ENCODE results near the gene ZC3H12D.
"Not testable (repeated sequence)": the region's sequence is repeated elsewhere in the genome, so short reads cannot be mapped to it uniquely, and the experiment has no call there.

The ZC3H12D gene

DNA sequence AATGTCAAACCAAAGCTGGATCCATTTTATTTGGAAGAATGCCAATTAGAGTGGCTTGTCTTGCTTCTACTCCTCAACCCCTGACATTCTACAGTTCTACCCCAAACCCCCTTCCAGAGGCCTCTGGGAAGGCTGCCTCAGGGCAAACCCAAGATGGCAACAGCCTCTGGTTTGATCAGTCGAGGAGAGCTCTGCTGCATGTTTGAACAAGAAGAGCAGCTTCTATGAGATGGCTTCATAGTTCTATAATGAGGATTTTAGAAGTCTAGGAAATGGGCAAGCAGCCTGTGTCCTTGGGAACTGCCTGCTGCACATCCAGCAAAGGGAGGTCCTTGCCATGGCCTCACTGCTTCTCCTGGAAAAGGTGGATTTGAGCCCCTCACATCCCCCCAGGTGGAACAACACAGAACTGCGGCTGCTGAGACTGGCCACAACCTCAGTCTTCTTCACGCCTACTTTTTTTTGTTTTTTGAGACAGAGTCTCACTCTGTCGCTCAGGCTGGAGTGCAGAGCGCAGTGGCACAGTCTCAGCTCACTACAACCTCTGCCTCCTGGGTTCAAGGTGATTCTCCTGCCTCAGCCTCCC, 37.9 kb downstream of the ZC3H12D start:
- peaks cover 24% of the 10 kb centered on the region for H3K4me1 ChIP-seq (ENCODE audit: control insufficient read depth, insufficient read depth, low read length)
- no peak overlapping the region for H3K9ac ChIP-seq (ENCODE audit: low read depth, low read length)
- no peaks in the 10 kb centered on the region for H3K9me3 ChIP-seq (replicated peaks; ENCODE audit: low read length)
- no peaks in the 10 kb centered on the region for H3K36me3 ChIP-seq (ENCODE audit: insufficient read depth, low read length)
- H3K27me3 ChIP-seq (ENCODE audit: control insufficient read depth, insufficient read depth, low read length): no peaks in the 10 kb centered on the region
- H3K4me2 ChIP-seq (ENCODE audit: low read length): no peak overlapping the region
- no peak overlapping the region for H3K4me3 ChIP-seq (ENCODE audit: low read length)

DNA sequence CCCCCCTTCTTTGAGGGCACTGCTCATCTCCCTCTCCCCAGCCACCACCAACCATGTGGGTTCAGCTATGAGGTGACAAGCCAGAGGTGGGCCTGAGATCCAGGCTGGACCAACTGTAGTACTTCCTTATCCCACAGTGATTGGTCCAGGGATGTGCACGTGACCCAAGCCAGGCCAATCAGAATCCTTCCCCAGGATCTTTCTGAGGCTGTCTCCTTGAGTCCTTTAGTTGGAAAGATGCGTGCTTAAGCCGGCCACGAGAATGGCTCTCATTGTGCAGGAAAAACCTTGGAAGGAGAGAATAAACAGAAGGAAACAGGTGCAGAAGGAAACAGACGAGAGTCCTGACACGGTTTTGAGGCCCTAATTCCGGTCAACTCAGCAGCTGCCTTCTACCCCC, 39.2 kb downstream of the ZC3H12D start:
- Histone ChIP-seq H3K36me3 (ENCODE audit: insufficient read depth, low read length) (no peaks in the 10 kb centered on the region), H3K4me1 (ENCODE audit: control insufficient read depth, insufficient read depth, low read length) (peaks cover 12% of the 10 kb centered on the region), H3K27me3 (ENCODE audit: control insufficient read depth, insufficient read depth, low read length) (no peaks in the 10 kb centered on the region), H3K4me2 (ENCODE audit: low read length) (no peak overlapping the region), H3K4me3 (ENCODE audit: low read length) (no peak overlapping the region), H3K9ac (ENCODE audit: low read depth, low read length) (no peak overlapping the region), H3K9me3 (replicated peaks; ENCODE audit: low read length) (no peaks in the 10 kb centered on the region)

DNA sequence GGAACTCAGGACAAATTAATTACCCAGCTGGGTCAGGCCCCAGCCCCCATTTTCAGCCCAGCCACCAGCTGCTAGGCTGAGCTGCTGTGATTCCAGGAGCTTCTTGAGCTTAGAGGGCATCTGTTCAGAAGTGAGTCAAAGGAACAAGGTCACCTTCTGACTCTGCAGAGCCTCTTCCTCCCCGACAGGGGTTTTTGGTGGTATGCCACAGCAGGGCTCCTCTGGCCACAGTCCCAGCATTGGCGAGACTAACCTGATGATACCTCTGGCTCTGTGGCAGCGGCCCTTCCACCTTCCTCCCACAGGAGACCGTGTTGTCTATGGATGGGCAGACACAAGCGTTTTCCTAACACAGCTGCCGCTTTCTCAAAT, 39.7 kb downstream of the ZC3H12D start:
- H3K9ac ChIP-seq (ENCODE audit: low read depth, low read length): no peak overlapping the region
- H3K36me3 ChIP-seq (ENCODE audit: insufficient read depth, low read length): no peaks in the 10 kb centered on the region
- no peaks in the 10 kb centered on the region for H3K27me3 ChIP-seq (ENCODE audit: control insufficient read depth, insufficient read depth, low read length)
- no peak overlapping the region for H3K4me3 ChIP-seq (ENCODE audit: low read length)
- no peaks in the 10 kb centered on the region for H3K9me3 ChIP-seq (replicated peaks; ENCODE audit: low read length)
- no peak overlapping the region for H3K4me2 ChIP-seq (ENCODE audit: low read length)
- peaks cover 10% of the 10 kb centered on the region for H3K4me1 ChIP-seq (ENCODE audit: control insufficient read depth, insufficient read depth, low read length)

DNA sequence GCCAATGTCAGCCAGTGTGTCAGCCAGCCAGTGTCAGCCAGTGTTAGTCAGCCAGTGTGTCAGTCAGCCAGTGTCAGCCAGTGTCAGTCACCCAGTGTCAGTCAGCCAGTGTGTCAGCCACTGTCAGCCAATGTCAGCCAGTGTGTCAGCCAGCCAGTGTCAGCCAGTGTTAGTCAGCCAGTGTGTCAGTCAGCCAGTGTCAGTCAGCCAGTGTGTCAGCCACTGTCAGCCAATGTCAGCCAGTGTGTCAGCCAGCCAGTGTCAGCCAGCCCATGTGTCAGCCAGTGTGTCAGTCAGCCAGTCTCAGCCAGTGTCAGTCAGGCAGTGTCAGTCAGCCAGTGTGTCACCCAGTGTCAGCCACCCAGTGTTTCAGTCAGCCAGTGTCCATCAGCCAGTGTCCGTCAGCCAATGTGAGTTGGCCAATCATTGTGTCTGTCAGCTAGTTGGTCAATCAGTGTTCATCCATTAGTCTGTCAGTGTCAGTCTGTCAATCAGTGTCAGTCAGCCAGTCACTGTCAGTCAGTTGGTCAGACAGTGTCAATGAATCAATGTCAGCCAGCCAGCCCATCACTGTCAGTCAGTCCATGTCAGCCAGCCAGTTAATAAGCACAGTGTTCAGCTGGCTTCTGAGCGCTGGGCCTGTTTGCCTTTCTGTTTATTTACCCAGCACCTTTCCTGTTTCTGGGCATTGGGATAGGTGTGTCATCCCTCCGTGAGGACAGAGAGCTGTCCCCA, 40.3 kb downstream of the ZC3H12D start:
- H3K9me3 ChIP-seq (replicated peaks; ENCODE audit: low read length); H3K4me2 ChIP-seq (ENCODE audit: low read length); H3K27me3 ChIP-seq (ENCODE audit: control insufficient read depth, insufficient read depth, low read length); H3K36me3 ChIP-seq (ENCODE audit: insufficient read depth, low read length); H3K9ac ChIP-seq (ENCODE audit: low read depth, low read length); H3K4me3 ChIP-seq (ENCODE audit: low read length): not testable (repeated sequence)
- peaks cover 10% of the 10 kb centered on the region for H3K4me1 ChIP-seq (ENCODE audit: control insufficient read depth, insufficient read depth, low read length)

DNA sequence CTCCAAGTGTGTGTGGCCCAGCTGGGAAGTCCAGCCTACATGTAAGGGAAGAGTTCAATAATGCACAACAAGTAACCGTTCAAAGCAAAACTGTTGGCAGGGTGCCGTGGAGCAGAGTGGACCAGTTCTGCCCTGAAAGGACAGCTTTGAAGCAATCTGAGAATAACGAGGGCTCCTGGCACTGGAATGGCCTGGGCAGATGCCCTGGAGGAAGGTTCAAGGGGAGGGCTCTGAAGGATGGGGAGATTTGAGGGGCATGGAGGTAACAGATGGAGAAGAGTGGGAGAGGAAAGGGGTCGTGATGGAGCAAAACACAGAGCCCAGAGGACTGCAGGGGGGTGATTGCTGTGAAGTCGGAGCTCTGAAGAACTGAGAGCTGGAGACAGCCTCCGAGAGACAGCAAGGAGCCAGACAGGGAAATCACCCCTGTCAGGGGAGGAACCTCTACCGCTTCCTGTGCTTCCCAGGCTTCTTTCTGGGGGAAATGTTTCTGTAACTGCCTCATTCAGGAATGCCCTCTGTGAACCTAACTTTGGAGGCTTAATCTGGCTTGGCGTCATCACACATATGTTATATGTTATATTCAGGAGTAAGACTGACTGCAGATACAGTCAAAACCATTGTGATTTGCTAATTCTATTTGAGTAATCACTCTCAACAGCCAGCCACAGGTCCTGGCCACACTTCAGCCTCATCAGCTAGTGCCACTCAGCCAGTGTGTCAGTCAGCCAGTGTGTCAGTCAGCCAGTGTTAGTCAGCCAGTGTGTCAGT, 41.2 kb downstream of the ZC3H12D start:
- Histone ChIP-seq H3K4me3 (ENCODE audit: low read length) (no peak overlapping the region), H3K9ac (ENCODE audit: low read depth, low read length) (no peak overlapping the region), H3K9me3 (replicated peaks; ENCODE audit: low read length) (no peaks in the 10 kb centered on the region), H3K4me2 (ENCODE audit: low read length) (no peak overlapping the region), H3K36me3 (ENCODE audit: insufficient read depth, low read length) (no peaks in the 10 kb centered on the region), H3K4me1 (ENCODE audit: control insufficient read depth, insufficient read depth, low read length) (peaks cover 10% of the 10 kb centered on the region), H3K27me3 (ENCODE audit: control insufficient read depth, insufficient read depth, low read length) (no peaks in the 10 kb centered on the region)

DNA sequence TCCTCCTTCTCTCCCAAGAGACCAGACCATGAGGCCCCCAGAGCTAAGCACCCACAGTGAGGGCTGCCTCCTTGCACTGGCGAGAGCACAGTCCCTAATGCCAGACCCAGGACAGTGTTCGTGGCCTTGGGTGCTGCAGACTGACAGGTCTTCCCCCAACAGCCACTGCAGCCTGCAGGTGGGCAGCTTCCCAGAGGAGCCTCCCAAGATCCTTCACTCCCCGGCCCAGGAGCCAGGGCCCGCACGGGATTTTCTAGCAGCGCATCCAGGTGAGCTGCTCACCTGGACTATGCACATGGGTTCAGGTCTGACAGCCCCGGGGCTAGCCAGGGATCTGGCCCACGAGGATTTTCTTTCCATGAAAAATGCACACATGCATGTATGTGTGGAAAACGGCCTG, 43.1 kb downstream of the ZC3H12D start:
- H3K9ac ChIP-seq (ENCODE audit: low read depth, low read length): no peak overlapping the region
- H3K4me3 ChIP-seq (ENCODE audit: low read length): no peak overlapping the region
- no peak overlapping the region for H3K4me2 ChIP-seq (ENCODE audit: low read length)

DNA sequence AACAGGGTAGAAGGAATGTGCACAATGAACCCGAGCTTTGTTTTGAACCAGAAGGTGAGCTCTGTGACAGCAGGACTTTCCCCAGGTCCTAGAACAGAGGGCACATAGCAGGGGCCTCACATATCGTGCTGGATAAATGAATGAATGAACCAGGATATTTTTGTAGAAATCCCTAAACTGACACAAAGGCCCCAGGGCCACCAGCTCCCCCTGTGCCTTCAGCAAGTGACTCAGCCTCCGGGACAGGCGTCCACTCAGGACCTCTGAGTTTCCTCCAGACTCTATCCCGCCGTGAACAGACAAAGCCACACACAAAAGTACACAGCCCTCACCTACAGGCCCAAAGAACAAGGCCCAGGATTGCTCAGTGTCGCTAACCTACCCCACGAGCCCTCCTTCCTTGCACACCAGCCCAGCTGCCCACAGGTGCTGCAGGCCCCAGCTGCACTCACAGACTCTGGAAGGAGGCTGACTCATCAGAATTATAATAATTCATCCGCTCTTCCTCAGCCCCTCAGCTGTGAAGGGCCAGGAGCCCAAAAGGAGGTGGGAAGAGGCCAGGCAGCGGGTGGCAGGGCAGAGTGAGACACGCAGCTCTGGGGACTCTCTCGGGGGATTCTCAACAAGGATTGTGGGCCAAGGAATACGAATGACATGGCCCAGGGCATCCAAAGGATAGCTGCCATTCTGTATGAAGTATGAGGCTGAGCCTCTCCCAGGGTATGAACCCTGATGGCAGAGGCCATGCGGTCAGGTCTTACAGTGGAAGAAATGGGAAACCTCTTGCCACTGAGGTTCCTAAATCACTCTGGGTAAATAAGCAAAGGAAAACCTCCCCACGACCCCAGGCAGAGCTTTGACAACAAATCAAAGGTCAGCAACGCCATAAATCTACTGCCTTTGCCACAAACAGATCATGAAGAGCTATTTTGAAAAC, 43.8 kb downstream of the ZC3H12D start:
- no peaks in the 10 kb centered on the region for H3K36me3 ChIP-seq (ENCODE audit: insufficient read depth, low read length)
- no peak overlapping the region for H3K4me2 ChIP-seq (ENCODE audit: low read length)
- H3K4me1 ChIP-seq (ENCODE audit: control insufficient read depth, insufficient read depth, low read length): peaks cover 9% of the 10 kb centered on the region
- H3K27me3 ChIP-seq (ENCODE audit: control insufficient read depth, insufficient read depth, low read length): no peaks in the 10 kb centered on the region
- no peak overlapping the region for H3K4me3 ChIP-seq (ENCODE audit: low read length)
- H3K9me3 ChIP-seq (replicated peaks; ENCODE audit: low read length): no peaks in the 10 kb centered on the region
- H3K9ac ChIP-seq (ENCODE audit: low read depth, low read length): no peak overlapping the region

More for the DNA sequence above, 43.1 kb downstream of the ZC3H12D start:
- no peaks in the 10 kb centered on the region for H3K36me3 ChIP-seq (ENCODE audit: insufficient read depth, low read length)
- H3K9me3 ChIP-seq (replicated peaks; ENCODE audit: low read length): no peaks in the 10 kb centered on the region
- H3K27me3 ChIP-seq (ENCODE audit: control insufficient read depth, insufficient read depth, low read length): no peaks in the 10 kb centered on the region
- peaks cover 10% of the 10 kb centered on the region for H3K4me1 ChIP-seq (ENCODE audit: control insufficient read depth, insufficient read depth, low read length)

DNA sequence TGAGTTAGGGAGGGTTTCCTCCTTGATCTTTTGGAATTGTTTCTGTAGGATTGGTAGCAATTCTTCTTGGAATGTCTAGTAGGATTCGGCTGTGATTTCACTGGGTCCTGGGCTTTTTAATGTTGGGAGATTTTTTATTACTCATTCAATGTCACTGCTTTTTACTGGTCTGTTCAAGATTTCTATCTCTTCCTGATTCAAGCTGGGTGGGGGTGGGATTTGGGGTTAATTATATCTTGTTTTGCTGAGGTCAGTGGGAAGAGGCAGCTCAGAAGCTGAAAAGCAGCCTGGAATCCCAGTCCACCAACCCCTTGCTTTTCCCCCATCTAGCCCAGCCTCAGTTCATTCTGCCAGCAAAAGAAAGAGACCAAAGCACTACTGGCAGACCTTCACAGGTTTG, 45.2 kb downstream of the ZC3H12D start:
- no peaks in the 10 kb centered on the region for H3K9me3 ChIP-seq (replicated peaks; ENCODE audit: low read length)
- H3K4me3 ChIP-seq (ENCODE audit: low read length): no peak overlapping the region
- H3K36me3 ChIP-seq (ENCODE audit: insufficient read depth, low read length): no peaks in the 10 kb centered on the region
- no peak overlapping the region for H3K4me2 ChIP-seq (ENCODE audit: low read length)
- no peaks in the 10 kb centered on the region for H3K4me1 ChIP-seq (ENCODE audit: control insufficient read depth, insufficient read depth, low read length)
- H3K9ac ChIP-seq (ENCODE audit: low read depth, low read length): no peak overlapping the region
- H3K27me3 ChIP-seq (ENCODE audit: control insufficient read depth, insufficient read depth, low read length): no peaks in the 10 kb centered on the region

DNA sequence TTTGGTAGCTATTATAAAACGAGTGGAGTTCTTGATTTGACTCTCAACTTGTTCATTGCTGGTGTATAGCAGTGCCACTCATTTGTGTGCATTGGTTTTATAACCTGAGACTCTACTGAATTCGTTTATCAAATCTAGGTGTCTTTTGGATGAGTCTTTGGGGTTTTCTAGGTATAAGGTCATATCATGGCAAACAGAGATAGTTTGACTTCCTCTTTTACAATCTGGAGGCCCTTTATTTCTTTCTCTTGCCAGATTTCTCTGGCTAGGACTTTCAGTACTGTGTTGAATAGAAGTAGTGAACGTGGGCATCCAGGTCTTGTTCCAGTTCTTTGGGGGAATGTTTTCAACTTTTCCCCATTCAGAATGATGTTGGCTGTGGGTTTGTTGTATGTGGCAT, 46.0 kb downstream of the ZC3H12D start:
- Histone ChIP-seq H3K36me3 (ENCODE audit: insufficient read depth, low read length) (no peaks in the 10 kb centered on the region), H3K27me3 (ENCODE audit: control insufficient read depth, insufficient read depth, low read length) (no peaks in the 10 kb centered on the region), H3K4me2 (ENCODE audit: low read length) (no peak overlapping the region), H3K4me1 (ENCODE audit: control insufficient read depth, insufficient read depth, low read length) (no peaks in the 10 kb centered on the region), H3K9ac (ENCODE audit: low read depth, low read length) (no peak overlapping the region), H3K9me3 (replicated peaks; ENCODE audit: low read length) (no peaks in the 10 kb centered on the region), H3K4me3 (ENCODE audit: low read length) (no peak overlapping the region)

DNA sequence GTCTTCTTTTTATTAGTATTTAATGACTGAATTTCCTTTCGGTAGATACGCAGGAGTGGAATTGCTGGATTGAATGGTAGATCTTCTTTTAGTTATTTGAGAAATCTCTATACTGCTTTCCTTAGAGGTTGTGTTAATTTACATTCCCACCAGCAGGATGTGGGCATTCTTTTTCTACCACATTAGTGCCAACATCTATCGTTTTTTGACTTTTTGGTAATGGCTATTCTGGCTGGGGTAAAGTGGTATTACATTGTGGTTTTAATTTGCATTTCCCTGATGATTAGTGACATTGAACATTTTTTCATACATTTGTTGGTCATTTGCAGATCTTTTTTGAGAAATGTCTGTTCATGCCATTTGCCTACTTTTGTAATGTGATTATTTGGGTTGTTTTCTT, 47.6 kb downstream of the ZC3H12D start:
- Histone ChIP-seq H3K36me3 (ENCODE audit: insufficient read depth, low read length) (no peaks in the 10 kb centered on the region), H3K27me3 (ENCODE audit: control insufficient read depth, insufficient read depth, low read length) (no peaks in the 10 kb centered on the region), H3K9me3 (replicated peaks; ENCODE audit: low read length) (no peaks in the 10 kb centered on the region), H3K9ac (ENCODE audit: low read depth, low read length) (no peak overlapping the region), H3K4me2 (ENCODE audit: low read length) (no peak overlapping the region), H3K4me3 (ENCODE audit: low read length) (no peak overlapping the region), H3K4me1 (ENCODE audit: control insufficient read depth, insufficient read depth, low read length) (peaks cover 1% of the 10 kb centered on the region)

DNA sequence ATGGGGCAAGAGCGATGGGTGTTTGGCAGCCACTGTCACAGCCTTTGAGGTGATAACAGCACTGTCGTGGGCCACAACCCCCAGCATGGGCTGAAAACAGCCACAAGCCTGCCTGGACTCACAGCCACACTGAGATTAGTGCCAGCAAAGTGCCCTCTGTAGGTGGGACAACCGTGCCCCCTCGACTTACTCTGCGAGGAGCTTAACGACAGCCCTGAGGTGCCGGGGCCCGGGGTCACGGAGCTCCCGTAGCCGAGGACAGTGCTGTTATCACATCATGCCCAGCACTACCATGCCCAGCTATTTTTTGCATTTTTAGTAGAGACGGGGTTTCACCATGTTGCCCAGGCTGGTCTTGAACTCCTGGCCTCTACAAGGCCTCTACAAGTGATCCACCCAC, 48.2 kb downstream of the ZC3H12D start:
- no peak overlapping the region for H3K9ac ChIP-seq (ENCODE audit: low read depth, low read length)
- no peak overlapping the region for H3K4me2 ChIP-seq (ENCODE audit: low read length)
- H3K27me3 ChIP-seq (ENCODE audit: control insufficient read depth, insufficient read depth, low read length): no peaks in the 10 kb centered on the region
- no peaks in the 10 kb centered on the region for H3K36me3 ChIP-seq (ENCODE audit: insufficient read depth, low read length)
- no peaks in the 10 kb centered on the region for H3K9me3 ChIP-seq (replicated peaks; ENCODE audit: low read length)
- no peak overlapping the region for H3K4me3 ChIP-seq (ENCODE audit: low read length)
- peaks cover 6% of the 10 kb centered on the region for H3K4me1 ChIP-seq (ENCODE audit: control insufficient read depth, insufficient read depth, low read length)
